NCI-H2171 (cell line): ENCODE results near the gene HNMT.
"Not testable (repeated sequence)": the region's sequence is repeated elsewhere in the genome, so short reads cannot be mapped to it uniquely, and the experiment has no call there.

Experiments
- DNase-seq: peaks from one replicate; lab custom pipeline; 2025; lab: John Stamatoyannopoulos, UW

Gene HNMT

DNA sequence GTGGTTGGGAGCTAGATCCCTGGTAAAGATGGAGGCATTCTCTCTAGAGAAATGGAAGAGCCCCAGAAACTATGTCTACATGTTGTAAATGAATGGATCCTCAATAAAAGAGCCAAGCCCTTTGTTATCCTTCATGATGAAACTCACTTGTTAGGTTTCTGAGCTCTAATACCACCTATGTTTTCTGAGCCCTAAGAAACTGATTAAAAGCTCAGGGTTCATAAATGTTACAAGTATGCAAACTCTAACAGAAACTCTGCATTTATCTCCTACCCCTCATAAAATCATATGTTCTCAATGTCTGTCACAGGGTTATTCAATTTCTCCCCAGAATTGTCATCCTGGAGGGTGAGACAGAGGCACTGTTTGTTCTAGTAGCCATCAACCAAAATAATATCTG lies 18.0 kb upstream of the HNMT start:
- DNase-seq = no peak

- DNase-seq = no peak
Measured at GRCh38 chr2:137947032-137947727, 17.1 kb upstream of the HNMT start.

DNA sequence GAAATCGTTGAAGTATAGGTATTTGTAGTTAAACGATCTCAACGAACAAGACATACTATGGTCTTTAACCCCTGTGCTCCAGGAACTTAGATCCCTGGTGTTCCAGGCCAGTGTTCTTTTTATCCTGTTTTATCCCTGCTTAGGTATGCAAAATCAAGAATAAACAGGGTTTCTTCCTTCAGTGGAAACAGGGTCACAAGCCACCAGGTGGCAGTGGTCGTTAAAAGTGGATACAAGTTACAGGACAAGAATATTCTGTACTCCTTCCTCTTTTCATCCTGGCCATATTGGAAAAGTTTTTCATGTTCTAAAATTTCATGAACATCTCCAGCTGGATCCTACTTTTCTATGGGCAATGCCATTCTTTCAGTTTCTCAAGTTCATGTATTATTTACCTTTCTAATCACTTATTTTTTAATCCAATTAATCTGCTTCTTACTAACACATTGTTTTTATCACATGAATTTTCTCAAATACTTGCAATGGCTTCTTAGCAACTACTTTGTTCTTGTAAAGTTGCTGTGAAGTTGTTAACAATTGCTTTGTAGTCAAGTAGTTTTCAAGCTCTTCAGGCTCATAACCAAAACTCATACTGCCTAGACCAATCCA lies 16.4 kb upstream of the HNMT start:
- no peak for DNase-seq

DNA sequence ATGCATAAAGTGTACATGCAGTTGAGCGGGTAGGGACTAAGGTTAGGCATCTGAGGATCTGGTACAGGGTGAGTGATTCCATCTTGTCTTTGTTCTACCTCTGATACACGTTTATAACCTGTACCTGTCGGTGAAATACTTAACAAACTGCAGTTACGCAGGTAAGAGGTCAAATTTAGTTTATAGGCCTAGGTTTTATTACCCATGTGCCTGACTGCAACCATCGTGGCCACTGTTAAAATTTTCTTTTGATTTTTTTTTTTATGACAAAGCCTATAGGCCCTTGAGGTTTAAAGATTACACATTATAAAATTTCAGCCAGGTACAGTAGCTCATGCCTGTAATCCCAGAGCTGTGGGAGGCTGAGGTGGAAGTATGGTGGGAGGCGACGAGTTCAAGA lies 15.4 kb upstream of the HNMT start:
- DNase-seq = no peak

DNA sequence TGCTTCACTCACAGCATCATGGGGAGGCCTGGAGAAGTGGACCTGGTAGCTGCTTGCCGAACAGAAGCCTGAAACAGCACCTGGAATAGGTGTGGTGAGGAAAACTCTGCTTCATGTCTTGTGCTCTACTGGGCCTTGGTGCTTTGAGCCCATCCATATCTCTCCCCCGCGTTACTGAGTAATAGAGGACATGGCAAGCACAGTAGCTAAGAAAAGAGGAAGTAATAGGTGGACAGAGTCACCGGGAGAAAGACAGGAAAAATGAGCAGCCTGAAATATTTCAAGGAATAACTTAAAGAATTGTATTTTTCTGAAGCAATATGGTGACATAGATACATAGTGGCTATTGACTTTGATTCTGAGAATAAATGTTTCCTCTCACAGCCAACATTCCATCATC lies 14.0 kb upstream of the HNMT start:
- DNase-seq = no peak

DNA sequence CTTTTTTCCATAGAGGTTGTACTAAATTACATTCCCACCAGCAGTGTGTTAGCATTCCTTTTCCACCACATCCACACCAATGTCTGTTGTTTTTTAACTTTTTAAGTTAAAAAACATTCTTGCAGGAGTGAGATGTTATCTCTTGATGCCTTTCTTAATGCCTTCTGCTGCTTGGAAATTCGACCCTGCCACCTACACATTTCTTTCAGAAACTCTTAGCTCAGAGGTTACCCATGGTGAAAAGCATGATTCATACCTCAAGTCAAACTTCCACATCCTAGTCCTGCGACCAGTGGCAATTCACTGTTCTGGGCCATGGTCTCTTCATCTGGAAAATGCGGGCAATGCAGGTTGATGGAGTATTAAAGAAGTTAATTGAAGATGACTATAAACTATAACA lies 12.7 kb upstream of the HNMT start:
- DNase-seq = no peak

DNA sequence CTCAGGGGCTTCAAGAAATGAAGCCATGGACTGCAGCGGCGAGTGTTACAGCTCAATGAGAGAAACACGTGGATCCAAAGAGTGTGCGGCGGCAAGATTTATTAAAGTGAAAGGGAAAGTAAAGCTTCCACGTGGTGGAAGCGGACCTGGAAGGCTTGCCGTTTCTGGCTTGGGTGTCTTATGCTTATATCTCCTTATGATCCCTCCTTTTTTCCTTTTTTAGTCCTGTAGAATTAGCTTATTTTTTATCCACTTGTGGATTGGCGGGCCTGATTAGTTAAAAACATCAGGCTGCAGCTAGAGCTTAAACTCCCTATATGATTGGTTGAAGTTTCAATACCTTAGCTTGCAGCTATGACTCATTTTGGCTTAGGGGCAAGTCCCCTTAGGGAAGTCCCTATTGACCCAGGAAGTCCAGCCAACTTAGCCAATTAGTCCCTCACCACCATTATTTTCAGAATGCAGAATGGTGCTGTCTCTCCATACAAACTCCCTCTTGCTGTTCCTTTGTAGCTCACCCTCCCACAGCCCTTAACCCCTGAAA lies 11.6 kb upstream of the HNMT start:
- DNase-seq = no peak

GRCh38 chr2:137955536-137955935 lies 8.7 kb upstream of the HNMT start:
- DNase-seq = no peak

DNA sequence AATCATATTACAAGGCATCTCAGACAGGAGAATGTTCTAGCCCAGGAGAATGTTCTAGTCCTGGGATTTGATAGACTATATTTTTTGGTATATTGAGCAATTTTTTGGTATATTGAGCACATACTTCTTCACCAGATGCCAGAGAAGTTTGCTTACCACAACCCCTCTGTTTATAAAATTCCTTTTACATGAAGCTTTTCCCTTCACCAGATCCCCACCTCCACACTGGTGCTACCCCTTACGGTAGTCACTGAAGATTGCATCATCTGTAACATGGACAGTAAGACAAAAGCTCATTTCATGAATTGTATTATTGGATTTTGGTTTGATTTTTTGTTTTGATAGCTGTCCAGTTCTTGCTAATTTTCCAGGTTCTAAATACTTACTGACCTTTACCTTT lies 7.2 kb upstream of the HNMT start:
- DNase-seq = no peak

DNA sequence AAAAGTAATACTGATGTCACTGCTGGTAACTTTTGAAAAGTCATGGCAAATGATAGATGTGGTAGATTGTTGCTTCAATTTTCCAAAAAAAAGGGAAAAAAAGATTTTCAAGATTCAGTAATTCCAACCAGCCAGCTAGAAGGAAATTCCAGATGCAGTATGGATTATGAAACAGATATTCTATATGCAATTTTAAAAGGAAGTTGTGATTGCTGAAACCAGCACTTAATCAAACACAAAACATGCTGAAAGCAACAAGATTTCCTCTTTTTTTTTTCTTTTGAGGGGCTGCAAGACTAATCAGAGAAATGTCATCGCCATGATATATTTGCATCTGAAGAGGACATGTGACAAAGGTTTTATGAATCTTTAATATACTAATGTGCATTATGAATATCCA lies 5.1 kb upstream of the HNMT start:
- no peak for DNase-seq

GRCh38 chr2:137960223-137960622 lies 4.0 kb upstream of the HNMT start:
- no peak for DNase-seq

DNA sequence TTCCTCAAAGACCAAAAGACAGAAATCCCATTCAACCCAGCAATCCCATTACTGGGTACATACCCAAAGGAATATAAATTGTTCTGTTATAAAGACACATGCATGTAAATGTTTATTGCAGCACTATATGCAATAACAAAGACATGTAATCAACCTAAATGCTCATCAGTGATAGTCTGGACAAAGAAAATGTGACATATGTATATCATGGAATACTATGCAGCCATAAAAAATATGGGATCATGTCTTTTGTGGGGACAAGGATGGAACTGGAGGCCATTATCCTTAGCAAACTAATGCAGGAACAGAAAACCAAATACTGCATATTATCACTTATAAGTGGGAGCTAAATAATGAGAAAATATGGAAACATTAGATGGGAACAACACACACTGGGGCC lies 2.7 kb upstream of the HNMT start:
- no peak for DNase-seq

DNA sequence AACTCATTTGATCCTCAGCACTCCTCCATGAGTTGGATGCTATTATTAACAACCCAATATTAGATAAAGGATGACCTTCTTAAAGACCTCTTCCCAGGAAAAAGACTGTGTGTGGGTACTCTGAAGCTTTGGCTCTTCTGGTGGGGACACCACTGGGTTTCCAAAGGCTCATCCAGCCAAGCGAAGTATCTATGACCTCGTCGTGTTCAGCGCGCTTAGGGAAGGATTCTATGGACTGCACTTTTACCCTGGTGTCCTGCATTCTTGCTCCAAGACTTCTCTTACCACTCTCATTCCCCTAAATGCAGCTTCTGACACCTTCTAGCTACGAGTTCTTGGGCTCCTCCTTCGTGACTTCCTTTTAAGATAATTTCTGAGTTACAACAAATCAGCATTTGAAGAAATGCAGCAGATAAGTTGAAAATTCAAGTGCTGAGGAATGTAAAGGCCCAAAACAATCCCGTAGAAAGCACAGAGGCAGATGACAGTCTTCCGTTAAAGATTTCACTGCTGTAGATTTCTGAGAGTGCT lies 673 bp upstream of the HNMT start:
- no peak for DNase-seq

GRCh38 chr2:137964859-137965459 lies 686 bp downstream of the HNMT start:
- no peak for DNase-seq

DNA sequence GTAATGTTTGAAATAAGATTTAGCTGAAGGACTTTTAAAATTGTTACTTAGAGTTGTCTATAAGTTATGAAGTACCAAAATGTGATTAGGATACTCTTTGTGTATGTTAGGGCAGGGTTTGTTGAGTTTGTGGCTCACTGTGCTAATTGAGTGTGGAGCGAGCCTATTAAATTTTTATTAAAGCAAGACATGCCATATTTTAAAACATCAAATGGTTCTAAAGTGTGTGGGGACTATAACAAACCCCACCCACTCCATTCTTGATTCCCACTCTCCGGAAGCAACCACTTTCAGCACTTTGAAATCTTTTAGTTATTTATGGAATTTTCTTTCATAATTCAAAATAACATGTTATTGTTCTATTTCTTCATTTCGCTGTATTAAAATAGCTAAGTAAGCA lies 1.8 kb downstream of the HNMT start:
- no peak for DNase-seq

- DNase-seq = no peak
Measured at GRCh38 chr2:137967042-137967441, 2.8 kb downstream of the HNMT start.

DNA sequence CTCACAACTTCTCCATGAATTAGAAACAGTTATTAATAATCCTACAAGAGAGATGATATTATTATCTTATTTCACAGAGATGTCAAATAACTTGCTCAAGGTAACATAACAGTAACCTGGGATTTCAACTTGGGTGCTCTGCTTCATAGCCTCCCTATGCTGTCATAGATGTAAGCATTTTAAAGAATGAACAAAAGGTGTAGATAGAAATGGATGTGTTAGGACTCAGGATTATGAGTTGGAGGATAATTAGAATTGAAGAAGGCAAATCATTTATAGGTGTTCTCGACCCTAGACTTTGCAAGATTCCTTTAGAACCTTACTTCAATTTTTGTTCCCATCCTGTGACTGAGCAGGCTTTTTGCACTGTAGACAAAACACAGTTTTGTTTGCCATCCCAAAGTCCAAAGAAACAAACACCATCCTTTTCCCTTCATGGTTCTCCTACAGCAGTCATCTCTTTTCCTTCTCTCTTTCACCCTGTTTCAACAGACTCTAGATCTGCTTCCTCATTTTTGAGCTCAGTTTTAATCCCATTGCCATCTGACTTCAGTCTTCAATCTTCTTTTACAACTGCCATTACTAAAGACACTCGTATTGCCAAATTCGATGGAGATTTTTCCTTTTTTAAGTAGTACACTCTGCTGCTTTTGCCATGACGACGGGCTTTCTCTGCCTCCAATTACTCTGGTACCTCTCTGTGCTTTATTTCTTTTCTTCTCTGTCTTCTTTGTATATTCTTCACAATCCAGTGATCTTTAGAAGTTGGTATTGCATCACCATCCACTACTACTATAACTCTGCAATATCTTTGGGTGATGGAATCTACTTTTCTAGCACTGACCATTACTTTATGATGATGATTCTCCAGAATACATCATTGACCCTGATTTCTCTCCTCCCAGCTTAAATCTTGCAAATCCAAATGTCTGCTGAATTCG lies 4.5 kb downstream of the HNMT start:
- no peak for DNase-seq

DNA sequence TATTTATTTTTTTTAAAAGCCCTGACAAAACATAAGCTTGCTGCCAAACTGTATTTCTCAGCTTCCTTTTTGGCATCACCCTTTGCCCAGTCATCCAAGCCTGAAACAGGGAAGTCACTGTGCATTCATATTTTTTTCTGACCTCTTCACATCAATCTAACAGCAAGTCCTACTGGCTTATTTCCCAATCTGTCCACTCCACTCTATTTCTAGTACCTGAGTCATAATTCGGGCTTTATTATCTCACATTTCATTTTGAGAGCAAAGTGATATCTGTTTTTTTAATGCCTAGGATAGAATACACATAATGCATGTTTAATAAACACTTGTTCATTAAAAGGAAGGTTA lies 5.1 kb downstream of the HNMT start:
- DNase-seq = no peak

DNA sequence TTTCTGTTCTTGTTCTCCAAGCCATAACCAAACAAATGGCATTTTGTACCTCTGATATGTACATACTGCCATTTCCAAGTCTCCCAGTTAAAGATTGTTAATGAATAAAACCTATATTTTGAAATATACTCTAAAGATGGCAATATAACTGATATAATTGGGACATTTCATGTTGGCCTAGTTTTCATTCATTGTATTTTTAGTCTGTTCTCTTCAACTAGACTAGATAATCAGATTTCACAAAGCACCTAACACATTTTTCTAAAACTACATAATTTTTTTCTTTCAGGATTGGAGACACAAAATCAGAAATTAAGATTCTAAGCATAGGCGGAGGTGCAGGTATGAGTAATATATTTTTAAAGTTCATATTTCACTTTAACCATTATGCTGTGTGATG lies 5.6 kb downstream of the HNMT start:
- DNase-seq = no peak

DNA sequence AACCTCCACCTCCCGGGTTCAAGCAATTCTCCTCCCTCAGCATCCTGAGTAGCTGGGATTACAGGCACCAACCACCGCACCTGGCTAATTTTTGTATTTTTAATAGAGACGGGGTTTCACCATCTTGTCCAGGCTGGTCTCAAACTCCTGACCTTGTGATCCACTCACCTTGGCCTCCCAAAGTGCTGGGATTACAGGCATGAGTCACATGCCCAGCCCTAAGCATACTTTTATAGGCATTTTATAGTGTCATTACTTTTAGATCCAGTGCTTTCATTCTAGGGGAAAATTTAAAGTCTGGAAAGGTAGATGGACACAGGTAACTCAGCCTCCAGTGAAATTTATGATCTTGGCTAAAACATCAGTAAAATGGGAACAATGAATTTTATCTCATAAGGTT lies 7.0 kb downstream of the HNMT start:
- DNase-seq = not testable (repeated sequence)

- no peak for DNase-seq
Measured at GRCh38 chr2:137973280-137973679, 9.0 kb downstream of the HNMT start.
